Transverse colon (tissue), 3 donors: ENCODE results near the gene KCTD16.

Experiments
- POLR2A ChIP-seq: fragments of 450-650 bp; IDR thresholded peaks from one replicate; pipeline ENCODE4 v1.6.1; 2016; ENCODE audit warnings: antibody characterized with exemption, mild to moderate bottlenecking, moderate library complexity
- TF ChIP-seq, protein P1 (sequence below), 5 experiments: fragments of 200-600 bp in 3 of 5; fragments of 450-650 bp in 2 of 5; sonication (generic) in 3 of 5; IDR thresholded peaks; 1 replicate in 2 of 5; 2 replicates in 3 of 5; pipeline ENCODE4 v1.5.1; 2016 to 2017; ENCODE audit warnings: antibody characterized with exemption in 5 of 5, inconsistent platforms in 3 of 5, mild to moderate bottlenecking in 2 of 5, moderate library complexity in 1 of 5

DNA sequence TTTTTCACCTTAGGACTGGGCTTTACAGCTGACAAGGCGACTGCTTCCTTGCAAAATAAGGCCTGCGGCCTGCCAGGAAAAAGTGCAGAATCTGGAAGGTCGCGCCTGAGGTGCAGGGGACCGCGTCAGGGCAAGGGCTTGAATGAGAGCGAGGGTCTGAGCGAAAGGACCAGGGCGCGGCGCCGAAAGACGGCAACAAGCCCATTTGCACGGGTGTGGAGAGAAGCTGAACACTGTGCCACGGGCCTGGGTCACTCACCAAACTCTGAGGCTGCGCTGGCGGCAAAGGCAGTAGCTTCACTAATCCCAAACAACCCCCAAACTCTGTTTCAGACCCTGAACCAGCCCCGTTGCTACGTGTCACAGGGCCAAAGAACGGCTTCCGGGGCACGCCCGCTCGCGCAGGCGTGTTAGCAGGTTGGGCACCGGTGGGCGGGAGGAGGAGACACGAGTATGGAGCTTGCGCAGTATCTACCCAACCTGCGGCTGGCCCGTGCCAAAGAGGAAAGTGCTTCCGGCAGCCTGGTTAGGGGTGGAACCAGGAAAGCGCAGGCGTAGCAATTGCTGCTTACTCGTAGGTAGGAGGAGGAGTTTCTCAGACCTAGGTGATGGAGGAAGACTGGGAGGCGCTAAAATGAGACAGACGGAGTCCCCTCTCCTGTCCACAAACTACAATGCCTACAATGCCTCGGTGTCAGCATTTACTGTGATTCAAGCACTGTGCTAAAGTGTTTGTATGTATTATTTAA lies at the start of gene KCTD16, which contains the start of gene YIPF5:
- TF ChIP-seq, protein P1, sequence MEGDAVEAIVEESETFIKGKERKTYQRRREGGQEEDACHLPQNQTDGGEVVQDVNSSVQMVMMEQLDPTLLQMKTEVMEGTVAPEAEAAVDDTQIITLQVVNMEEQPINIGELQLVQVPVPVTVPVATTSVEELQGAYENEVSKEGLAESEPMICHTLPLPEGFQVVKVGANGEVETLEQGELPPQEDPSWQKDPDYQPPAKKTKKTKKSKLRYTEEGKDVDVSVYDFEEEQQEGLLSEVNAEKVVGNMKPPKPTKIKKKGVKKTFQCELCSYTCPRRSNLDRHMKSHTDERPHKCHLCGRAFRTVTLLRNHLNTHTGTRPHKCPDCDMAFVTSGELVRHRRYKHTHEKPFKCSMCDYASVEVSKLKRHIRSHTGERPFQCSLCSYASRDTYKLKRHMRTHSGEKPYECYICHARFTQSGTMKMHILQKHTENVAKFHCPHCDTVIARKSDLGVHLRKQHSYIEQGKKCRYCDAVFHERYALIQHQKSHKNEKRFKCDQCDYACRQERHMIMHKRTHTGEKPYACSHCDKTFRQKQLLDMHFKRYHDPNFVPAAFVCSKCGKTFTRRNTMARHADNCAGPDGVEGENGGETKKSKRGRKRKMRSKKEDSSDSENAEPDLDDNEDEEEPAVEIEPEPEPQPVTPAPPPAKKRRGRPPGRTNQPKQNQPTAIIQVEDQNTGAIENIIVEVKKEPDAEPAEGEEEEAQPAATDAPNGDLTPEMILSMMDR (IDR thresholded peaks at IDR 0.05): no peak
- peak; percentile 83 for TF ChIP-seq POLR2A
